GM12878 (cell line): Measurements from ENCODE around the gene EDNRA. TPM values are rescaled to one million over a fixed set of nuclear protein-coding genes. Genes with fewer than 3 reads are reported as not detected.

Experiments used
- ATAC-seq: fragments of 200-7000 bp; cut with Tn5 transposase; 3 replicates; pipeline ENCODE4 v1.9.1; 2020; ENCODE audit warnings: mild to moderate bottlenecking, moderate library complexity
- BruUV-seq: library from RNA; stranded (reverse); fragments of 400-500 nt; replicated peaks from 2 replicates; lab custom pipeline; 2021; lab: Mats Ljungman, UMichigan
- CTCF ChIA-PET: fragments of 300-600 bp; sonication (Branson Sonifier 250); formaldehyde crosslinking; extraction: SDS; loops from one replicate; lab custom pipeline; 2021; ENCODE audit warnings: inconsistent platforms; lab: Yijun Ruan, JAX
- POLR2A ChIA-PET: fragments of 350-600 bp; formaldehyde crosslinking; extraction: SDS; loops from one replicate; lab custom pipeline; 2021; ENCODE audit warnings: inconsistent platforms; lab: Charles Lee
- RAD21 ChIA-PET: fragments of 300-600 bp; sonication (Branson Sonifier 250); formaldehyde crosslinking; loops from one replicate; lab custom pipeline; 2023; ENCODE audit warnings: antibody characterized with exemption; ENCODE audit not compliant: unreplicated experiment; lab: Charles Lee
- SMC1A ChIA-PET: fragments of 300-600 bp; sonication (Branson Sonifier 250); formaldehyde crosslinking; loops from one replicate; lab custom pipeline; 2023; ENCODE audit not compliant: unreplicated experiment, uncharacterized antibody; lab: Charles Lee
- DNase-seq: peaks from one replicate; pipeline ENCODE4 v3.0.0-alpha.2; 2011; ENCODE audit warnings: low read depth, low spot score
- FAIRE-seq: peaks from 3 replicates; lab custom pipeline; 2011; peaks lifted over from hg19 to GRCh38; lab: Jason Lieb, UNC
- H2AFZ ChIP-seq: 2 replicates; pipeline ENCODE4 v1.6.0; 2011; ENCODE audit warnings: low read depth, low read length, control low read depth; ENCODE audit not compliant: control insufficient read depth
- H3K27ac ChIP-seq: 2 replicates; pipeline ENCODE4 v1.5.1; 2011; ENCODE audit warnings: control low read depth; ENCODE audit not compliant: control insufficient read depth, insufficient read depth
- H3K27me3 ChIP-seq, 2 experiments: replicated peaks in 1 of 2; 2 replicates each; pipeline versions ENCODE4 v1.6.0 to v1.6.1; 2011; ENCODE audit warnings: low read length in 1 of 2; ENCODE audit not compliant: control insufficient read depth in 2 of 2, insufficient read depth in 2 of 2
- H3K36me3 ChIP-seq, 2 experiments: 2 replicates each; pipeline ENCODE4 v1.5.1; 2011; ENCODE audit warnings: low read length in 1 of 2; ENCODE audit not compliant: control insufficient read depth in 2 of 2, insufficient read depth in 2 of 2
- H3K4me1 ChIP-seq: 2 replicates; pipeline ENCODE4 v1.6.1; 2011; ENCODE audit warnings: mild to moderate bottlenecking, low read length, moderate library complexity, mixed read lengths; ENCODE audit not compliant: control insufficient read depth, insufficient read depth
- H3K4me2 ChIP-seq: 2 replicates; pipeline ENCODE4 v1.6.0; 2011; ENCODE audit warnings: control low read depth; ENCODE audit not compliant: control insufficient read depth, insufficient read depth
- H3K4me3 ChIP-seq: fragments of 200-600 bp; sonication (generic); 2 replicates; pipeline ENCODE4 v1.5.1; 2016
- H3K79me2 ChIP-seq: 2 replicates; pipeline ENCODE4 v1.6.0; 2011; ENCODE audit warnings: low read length; ENCODE audit not compliant: control insufficient read depth, insufficient read depth
- H3K9ac ChIP-seq: 2 replicates; pipeline ENCODE4 v1.8.0; 2011; ENCODE audit warnings: low read length, control low read depth, mixed read lengths; ENCODE audit not compliant: control insufficient read depth, insufficient read depth
- H3K9me3 ChIP-seq: replicated peaks from 3 replicates; pipeline ENCODE4 v1.5.1; 2011; ENCODE audit warnings: mild to moderate bottlenecking, low read length; ENCODE audit not compliant: control insufficient read depth, insufficient read depth
- H4K20me1 ChIP-seq: 2 replicates; pipeline ENCODE4 v1.6.0; 2011; ENCODE audit not compliant: control insufficient read depth, insufficient read depth
- BCLAF1 ChIP-seq: fragments of 450-650 bp; IDR thresholded peaks from 2 replicates; pipeline ENCODE4 v1.6.1; 2017; ENCODE audit warnings: antibody characterized with exemption, mild to moderate bottlenecking, moderate library complexity
- CHD4 ChIP-seq: fragments of 200-600 bp; sonication (generic); IDR thresholded peaks from 2 replicates; pipeline ENCODE4 v1.6.1; 2016; ENCODE audit warnings: mild to moderate bottlenecking
- CTCF ChIP-seq, 3 experiments: IDR thresholded peaks in 2 of 3; conservative IDR thresholded peaks in 1 of 3; 2 replicates each; pipeline ENCODE4 v1.5.1; 2011; ENCODE audit warnings: low read depth in 3 of 3, low read length in 3 of 3, mild to moderate bottlenecking in 3 of 3, control low read depth in 2 of 3, moderate library complexity in 2 of 3, inconsistent platforms in 1 of 3, mixed read lengths in 1 of 3; ENCODE audit not compliant: control insufficient read depth in 2 of 3, insufficient read depth in 1 of 3; ENCODE audit errors: extremely low read depth in 1 of 3
- FOXM1 ChIP-seq: IDR thresholded peaks from 2 replicates; pipeline ENCODE4 v1.6.1; 2012; ENCODE audit warnings: low read depth, mild to moderate bottlenecking, inconsistent platforms, low read length, moderate library complexity
- MEF2A ChIP-seq: IDR thresholded peaks from 2 replicates; pipeline ENCODE4 v1.6.1; 2011; ENCODE audit warnings: low read depth, mild to moderate bottlenecking, low read length, moderate library complexity; ENCODE audit not compliant: insufficient read depth
- RAD21 ChIP-seq: IDR thresholded peaks from 2 replicates; pipeline ENCODE4 v1.6.1; 2011; ENCODE audit warnings: mild to moderate bottlenecking, low read depth, low read length, moderate library complexity; ENCODE audit not compliant: insufficient read depth
- RBBP5 ChIP-seq: fragments of 200-600 bp; sonication (generic); conservative IDR thresholded peaks from 2 replicates; pipeline ENCODE4 v1.6.1; 2016
- SKIL ChIP-seq: fragments of 450-650 bp; IDR thresholded peaks from 2 replicates; pipeline ENCODE4 v1.6.1; 2017; ENCODE audit warnings: mild to moderate bottlenecking, low read depth, inconsistent platforms; ENCODE audit not compliant: poor library complexity, severe bottlenecking
- SMC3 ChIP-seq: IDR thresholded peaks from 2 replicates; pipeline ENCODE4 v1.6.1; 2011; ENCODE audit warnings: low read length, improper control_type of control experiment, borderline replicate concordance
- WGBS: methylation state at CpG from one replicate; pipeline ENCODE4 v1.1.6; 2016; ENCODE audit warnings: low lambda C conversion rate; ENCODE audit not compliant: insufficient replicate concordance, insufficient coverage; ENCODE audit errors: missing lambda C conversion rate; 5-methylcytosine and 5-hydroxymethylcytosine counted together
- in situ Hi-C: fragments of 300-500 bp; cut with MboI; formaldehyde crosslinking; loops from 9 replicates; pipeline ENCODE4 v1.14.3; 2018; ENCODE audit warnings: mixed read lengths
- intact Hi-C: fragments of 100-400 bp; cut with micrococcal nuclease; formaldehyde crosslinking; loops from one replicate; pipeline ENCODE4 v1.14.2; 2022; ENCODE audit not compliant: unreplicated experiment
- polyA plus RNA-seq, 11 experiments: library from polyadenylated mRNA; depleted of rRNA in 4 of 11; unstranded in 6 of 11; stranded (reverse) in 5 of 11; fragments of >200 nt; fragmentation: Nextera tagmentation in 4 of 11; fragmentation: Illumina TruSeq in 1 of 11; extraction: Ambion mirVana in 4 of 11; extraction: Trizol in 1 of 11; gene quantifications; 1 replicate in 1 of 11; 2 replicates in 10 of 11; pipeline versions ENCODE4 v1.2.1 to v1.2.3, GENCODE V29; 2011 to 2016; ENCODE audit warnings: inconsistent platforms in 2 of 11, missing spikeins in 2 of 11, low read depth in 1 of 11
- total RNA-seq, 4 experiments: library from RNA; depleted of rRNA in 3 of 4; stranded (reverse); fragments of >200 nt in 3 of 4; fragmentation: Illumina TruSeq in 1 of 4; extraction: Trizol in 1 of 4; gene quantifications; 2 replicates each; pipeline versions ENCODE4 v1.2.1 to v1.2.3, GENCODE V29; 2013 to 2021

EDNRA gene
- total and polyA plus RNA-seq, 10 of the 15 experiments (the other 5 are each of a cell fraction or from before 2014, with no cell fraction given) = 0.01 to 0.32 (median 0.13) TPM

- DNase-seq (no peak), FAIRE-seq (peak; percentile 82), ATAC-seq (peak; percentile 80)
- H3K9me3 ChIP-seq = peaks cover under 1% of the 10 kb centered on the region; the same call in 1 of the 3 replicates
- intact Hi-C loops = loop anchor here (1.0 kb wide), 3 partner anchors 71 to 571 kb away; no protein-coding TSS in a partner anchor
- ChIA-PET POLR2A (no interaction called here), CTCF (interaction anchor here (0.6 to 6.2 kb wide), 29 partner anchors 10 to 1247 kb away, joined by 3 to 93 read pairs (median 5); partner anchors contain the start of gene TMEM184C), RAD21 (interaction anchor here (0.8 to 2.7 kb wide), 10 partner anchors 9 to 572 kb away, joined by 3 to 49 read pairs (median 6); partner anchors contain the start of gene TMEM184C), SMC1A (interaction anchor here (0.6 to 3.8 kb wide), 20 partner anchors 9 to 1070 kb away, joined by 3 to 47 read pairs (median 4); partner anchors contain the start of gene TMEM184C)
- H2AFZ ChIP-seq = no peak overlapping the region
- TF ChIP-seq RBBP5 (no peak), CHD4 (no peak), RAD21 (peak; percentile 100), CTCF (IDR thresholded peaks at IDR 0.05 in 2 of 3, conservative IDR thresholded peaks at IDR 0.05 in 1 of 3; ENCODE audit: control insufficient read depth in 2 of 3, extremely low read depth in 1 of 3, insufficient read depth in 1 of 3, low read depth in 3 of 3, low read length in 3 of 3) (peak; percentile 68 to 78 (median 77)), SMC3 (peak; percentile 82; the same call in 1 of the 2 replicates), SKIL (peak; percentile 30), MEF2A (0 out of 2 replicates have a peak, but pooled peaks have one; percentile 18), FOXM1 (peak; percentile 42; the same call in 1 of the 2 replicates), BCLAF1 (no peak)
- no peaks in the 10 kb centered on the region for H3K27me3 ChIP-seq
- H3K9ac ChIP-seq = no peak overlapping the region
- H3K27ac ChIP-seq = no peak overlapping the region
- no TSS peak for BruUV-seq
- H4K20me1 ChIP-seq = no peaks in the 10 kb centered on the region
- peaks cover 7% of the 10 kb centered on the region; the same call in 1 of the 2 replicates for H3K4me1 ChIP-seq
- H3K36me3 ChIP-seq = no peaks in the 10 kb centered on the region
- no peak overlapping the region for H3K4me3 ChIP-seq
- no peaks in the 10 kb centered on the region for H3K79me2 ChIP-seq
- in situ Hi-C loops = no loop called here
- H3K4me2 ChIP-seq = no peak overlapping the region
- 40% methylated on average over 12 of the region's 12 CpGs for WGBS
These were observed 109.5 kb downstream of the EDNRA start for GRCh38 chr4:147590249-147590920.
